CD4-positive, alpha-beta T cell treated with Interleukin-2 at 100 ng/mL for 4 hours (primary cell): ENCODE data around the gene RNF157.

Source experiments
- DNase-seq: peaks from one replicate; pipeline ENCODE4 v3.0.0-alpha.2; 2020; ENCODE audit warnings: low spot score

RNF157 gene

GRCh38 chr17:76156662-76156991 lies 83.7 kb downstream of the RNF157 start:
- no peak for DNase-seq

GRCh38 chr17:76155988-76156661 lies 84.2 kb downstream of the RNF157 start:
- no peak for DNase-seq

DNA sequence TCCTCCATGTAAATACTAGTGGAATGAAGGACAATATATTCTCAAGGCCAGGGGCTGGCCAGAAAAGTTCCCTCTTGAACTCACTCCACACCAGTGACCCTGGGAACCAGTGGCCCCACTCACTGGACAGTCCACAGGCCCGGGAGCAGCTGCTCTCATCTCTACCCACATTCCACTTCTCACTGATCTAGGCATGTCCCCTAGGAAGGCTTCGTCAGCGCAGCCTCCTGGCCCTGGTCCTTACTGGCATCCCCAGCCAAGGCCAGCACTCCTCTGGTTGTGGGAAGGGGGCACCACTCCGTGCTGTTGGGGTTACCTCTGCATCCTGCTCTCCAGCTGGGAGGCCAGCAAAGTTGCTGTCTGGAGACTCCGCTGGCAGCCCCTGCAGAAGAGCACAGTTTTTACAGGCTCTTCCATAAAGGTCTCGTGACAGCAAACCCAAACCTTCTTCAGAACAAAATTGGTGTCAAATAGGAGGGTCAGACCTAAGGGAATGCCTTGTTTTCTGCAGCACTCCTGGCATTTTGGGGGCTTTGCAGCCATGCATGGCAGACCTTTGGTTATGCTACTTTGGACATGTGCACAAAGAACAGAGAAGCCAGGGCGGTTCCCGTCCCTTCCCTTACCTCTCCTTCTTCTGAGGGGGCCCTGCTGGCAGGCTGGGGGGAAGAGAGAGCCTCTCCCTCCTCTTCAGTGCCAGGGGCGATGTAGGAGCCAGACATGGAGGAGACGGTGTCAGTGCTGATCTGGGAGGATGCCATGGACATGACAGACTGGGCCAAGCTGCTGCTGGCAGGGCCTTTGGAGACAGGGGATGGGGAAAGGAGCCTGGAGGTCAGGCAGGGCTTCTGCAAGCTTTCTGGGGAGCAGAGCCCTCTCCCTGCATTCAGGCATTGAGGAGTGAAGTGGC lies 85.1 kb downstream of the RNF157 start:
- no peak for DNase-seq

- DNase-seq = no peak
These were observed 86.0 kb downstream of the RNF157 start for GRCh38 chr17:76154292-76154691.

DNA sequence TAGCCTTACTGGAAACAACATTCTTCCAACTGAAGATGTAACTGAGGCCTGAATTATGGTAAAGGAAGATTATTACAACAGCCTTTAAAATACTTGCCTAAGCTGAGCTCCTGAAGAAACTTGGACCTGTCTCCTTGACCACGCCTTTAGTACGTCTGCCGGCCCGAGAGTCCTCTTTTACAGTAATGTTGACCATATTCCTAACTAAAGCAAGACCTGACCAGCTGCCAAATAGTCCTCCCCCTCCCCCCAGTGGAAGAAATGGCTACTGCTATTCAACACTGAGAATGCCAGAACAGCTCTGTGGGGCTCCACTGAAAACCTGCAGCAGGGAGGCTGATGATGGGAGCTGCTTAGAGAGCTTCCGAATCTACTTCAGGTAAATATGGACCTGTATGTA lies 86.7 kb downstream of the RNF157 start:
- DNase-seq = no peak

- DNase-seq = no peak
These were observed 87.1 kb downstream of the RNF157 start for GRCh38 chr17:76153202-76153601.

DNA sequence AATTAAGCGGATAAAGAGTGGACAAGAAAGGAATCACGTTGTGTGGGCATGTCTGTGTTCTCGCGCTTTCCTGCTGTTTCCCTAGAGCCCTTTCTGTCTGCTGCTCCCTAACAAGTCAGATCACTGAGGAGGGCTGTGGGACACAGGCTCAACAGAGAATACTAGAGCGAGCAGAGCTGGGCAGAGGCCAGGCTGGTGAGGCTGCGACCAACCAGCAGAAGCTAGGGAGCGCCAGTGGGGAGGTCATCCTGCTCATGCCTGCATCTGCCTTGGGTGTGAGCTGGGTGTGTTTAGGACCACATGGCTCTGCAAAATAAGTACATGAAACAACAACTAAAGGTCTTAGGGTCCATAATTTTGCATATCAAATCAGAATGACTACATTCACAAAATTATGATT lies 87.7 kb downstream of the RNF157 start:
- no peak for DNase-seq

DNA sequence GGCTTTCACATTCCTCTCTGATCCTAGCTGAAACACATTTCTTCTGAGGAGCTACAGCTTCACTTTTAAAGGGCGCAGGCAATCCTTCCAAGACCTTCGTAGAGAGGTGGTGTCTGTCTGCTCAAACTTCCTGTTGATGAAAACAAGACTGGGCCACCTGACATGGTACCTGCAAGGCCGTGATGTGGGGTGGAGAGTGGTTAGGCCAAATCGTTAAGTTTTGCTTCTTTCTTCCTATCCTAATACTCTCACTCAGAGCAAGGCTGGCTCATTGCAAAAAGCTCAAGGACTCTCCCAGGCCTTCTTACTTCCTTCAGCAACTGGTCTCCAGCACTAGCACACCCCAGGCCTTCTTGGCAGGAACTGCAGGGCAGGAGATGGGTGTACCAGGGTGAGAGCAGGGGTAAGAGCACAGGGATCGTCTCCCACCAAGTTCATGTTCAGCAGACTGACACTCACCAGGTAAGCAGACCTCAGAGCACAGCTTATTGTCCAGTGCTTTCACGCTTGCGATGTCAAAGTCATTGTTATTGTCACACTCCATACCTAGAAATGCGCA lies 88.3 kb downstream of the RNF157 start:
- peak; percentile 47 for DNase-seq

DNA sequence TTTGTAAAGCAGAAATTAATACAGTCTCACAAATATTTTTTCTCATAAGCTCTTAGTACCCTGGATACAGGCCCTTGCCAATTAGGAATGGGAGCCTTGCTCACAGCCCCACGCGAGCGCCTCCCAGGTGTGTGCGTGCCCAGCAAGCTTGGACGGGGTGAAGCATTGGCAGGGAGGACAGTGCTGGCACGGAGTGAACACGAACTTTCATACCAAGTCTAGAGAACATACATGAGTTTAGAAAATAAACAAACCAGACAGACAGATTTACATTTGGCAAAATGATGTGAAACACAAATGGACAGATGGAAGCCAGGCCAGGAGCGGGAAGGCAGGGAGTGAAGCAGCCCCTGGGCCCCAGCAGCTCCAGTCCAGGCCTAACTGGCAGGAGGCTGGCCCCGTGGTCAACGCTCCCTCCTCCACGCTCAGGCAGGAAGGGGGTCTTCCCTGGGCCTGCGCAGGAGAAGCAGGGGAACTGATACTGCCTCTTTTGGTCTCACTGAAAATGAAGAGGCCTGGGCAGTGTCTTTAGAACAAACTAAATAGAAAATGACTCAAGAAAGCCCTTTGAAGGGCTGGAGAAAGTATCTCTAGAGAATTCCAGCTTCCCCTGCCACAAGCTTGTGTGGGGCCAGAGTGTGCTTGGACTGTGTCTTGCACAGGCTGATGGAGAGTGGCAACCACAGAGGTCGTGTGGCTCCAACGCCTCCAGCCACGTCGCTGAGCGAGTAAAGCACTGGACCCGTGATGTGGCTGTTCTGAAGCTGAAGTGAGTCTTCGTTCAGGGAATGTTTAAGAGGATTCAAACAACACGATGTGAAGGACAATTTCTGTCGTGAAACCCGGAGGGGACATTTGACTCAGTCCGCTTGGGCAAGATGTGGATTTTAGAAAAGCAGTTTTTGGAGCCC lies 89.3 kb downstream of the RNF157 start:
- no peak for DNase-seq

- DNase-seq = no peak
These were observed 91.1 kb downstream of the RNF157 start for GRCh38 chr17:76149214-76149613.

- no peak for DNase-seq
These were observed 92.3 kb downstream of the RNF157 start for GRCh38 chr17:76148015-76148326.

DNA sequence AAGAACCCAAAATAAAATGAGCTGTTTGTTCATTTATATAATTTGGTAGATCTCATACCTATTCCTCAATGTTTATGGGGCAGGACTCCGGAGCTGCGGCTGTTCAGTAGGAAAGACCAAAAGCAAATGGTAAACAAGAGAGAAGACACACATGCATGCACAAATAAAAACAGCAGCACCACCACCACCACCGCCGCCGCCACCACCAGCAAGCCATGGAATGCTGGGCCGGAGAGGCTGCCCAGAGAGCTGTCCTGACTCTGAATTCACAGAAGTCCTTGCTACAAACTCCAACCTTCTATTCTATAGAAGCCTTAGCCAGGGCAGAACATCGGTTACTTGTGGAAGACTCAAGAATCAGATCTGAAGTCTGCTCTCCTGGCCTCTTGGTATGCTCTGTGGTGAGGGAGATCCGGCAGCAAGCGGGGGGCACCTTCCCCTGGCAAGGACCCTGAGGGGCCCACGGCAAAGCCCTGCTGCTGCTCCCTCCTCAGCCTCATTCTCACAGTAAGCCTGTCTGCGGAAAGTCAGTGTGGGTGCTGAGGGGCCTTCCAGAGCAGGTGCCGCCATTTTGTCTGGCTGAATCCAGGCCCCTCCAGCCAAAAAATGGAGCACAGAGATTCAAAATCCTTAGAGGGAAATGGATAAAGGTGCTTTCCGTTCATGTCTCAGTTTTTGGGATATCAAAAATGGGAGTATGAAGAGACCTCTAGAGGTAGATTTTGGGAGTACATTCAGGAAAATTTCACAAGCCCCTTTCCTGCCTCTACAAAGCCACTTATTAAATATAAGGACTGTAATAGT lies 92.9 kb downstream of the RNF157 start:
- no peak for DNase-seq

- DNase-seq = peak; percentile 15
These were observed 94.0 kb downstream of the RNF157 start for GRCh38 chr17:76146053-76146851.

GRCh38 chr17:76145231-76146052 lies 94.9 kb downstream of the RNF157 start:
- DNase-seq = peak; percentile 56

- no peak for DNase-seq
These were observed 97.7 kb downstream of the RNF157 start for GRCh38 chr17:76142585-76143041.

DNA sequence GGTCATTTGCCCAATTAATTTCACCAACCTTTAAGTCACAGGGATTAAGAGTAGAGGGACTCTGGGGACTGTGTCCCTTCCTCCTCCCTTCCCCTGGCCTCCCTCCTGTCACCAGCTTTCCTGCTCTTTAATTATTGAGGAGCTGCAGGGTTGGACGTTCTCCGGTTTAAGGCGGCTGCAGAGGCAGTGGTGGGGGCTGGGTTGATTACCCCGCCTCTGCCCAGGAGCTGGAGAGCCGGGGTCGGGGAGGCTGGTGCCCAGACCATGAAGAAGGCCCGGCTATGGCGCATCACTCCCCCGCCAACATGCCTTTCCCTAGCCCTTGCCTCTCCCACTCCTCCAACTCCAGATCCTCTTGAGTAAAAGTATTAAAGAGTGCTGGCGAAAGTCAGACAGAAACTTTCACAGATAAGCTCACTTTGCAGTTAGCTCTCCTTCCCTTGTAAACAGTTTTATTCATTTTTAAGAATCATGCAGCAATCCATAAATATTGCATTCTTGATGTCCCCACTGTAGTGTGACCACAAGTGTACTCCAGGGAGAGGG lies 98.2 kb downstream of the RNF157 start:
- no peak for DNase-seq

GRCh38 chr17:76141212-76142038 lies 98.9 kb downstream of the RNF157 start, which contains the start of gene FOXJ1:
Gene FOXJ1, minus strand, starts transcription at chr17:76141245. Its CDS starts 850 bp downstream, at chr17:76140395.
- peak; percentile 95 for DNase-seq

GRCh38 chr17:76140661-76141211 lies 99.6 kb downstream of the RNF157 start:
- no peak for DNase-seq
